ENCODE data around the gene SIRT2.
"Not testable (repeated sequence)": the region's sequence is repeated elsewhere in the genome, so short reads cannot be mapped to it uniquely, and the experiment has no call there.

The SIRT2 gene

DNA sequence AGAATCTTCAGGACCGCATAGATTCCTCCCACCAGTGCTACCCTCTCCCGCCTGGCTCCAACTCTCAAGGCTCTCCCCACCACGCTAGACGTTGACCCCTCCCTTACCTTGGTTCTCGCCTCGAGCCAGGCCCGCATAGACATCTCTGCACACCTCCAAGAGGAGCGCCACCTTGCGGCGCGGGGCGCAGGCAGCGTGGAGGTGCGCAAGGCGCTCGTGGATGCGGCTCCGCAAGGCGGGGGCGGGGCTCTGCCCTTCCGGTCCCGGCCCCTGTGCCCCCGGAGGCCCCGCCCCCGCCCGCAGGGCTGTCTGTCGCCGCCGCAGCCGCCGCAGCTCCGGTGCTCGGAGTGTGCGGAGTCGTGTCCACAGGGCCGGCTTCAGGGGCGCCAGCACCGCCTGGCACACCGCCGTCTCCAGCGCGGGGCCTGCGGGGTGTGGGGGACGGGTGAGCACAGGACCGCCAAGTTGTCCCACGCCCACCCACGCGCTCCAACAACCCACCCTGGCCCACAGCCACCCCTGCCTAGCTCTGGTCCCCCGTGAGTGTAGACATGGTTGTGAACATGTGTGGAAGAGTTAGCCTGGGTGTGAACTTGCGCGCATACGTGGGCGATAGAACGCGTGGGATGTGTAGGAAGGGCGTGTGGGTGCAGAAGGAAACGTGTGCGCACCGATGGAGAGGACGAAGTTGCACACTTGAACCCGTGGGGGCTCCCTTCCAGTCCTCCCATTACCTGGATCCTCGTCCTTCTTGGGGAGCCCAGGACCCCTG lies 29.4 kb downstream of the SIRT2 start:
- FAIRE-seq (no peak), DNase-seq (ENCODE audit: insufficient read length, low spot score) (peak; percentile 87)
- TF ChIP-seq CTCF (IDR thresholded peaks at IDR 0.05; ENCODE audit: insufficient read depth, missing control alignments), result peak; percentile 78

- FAIRE-seq, result no peak
- no peak for DNase-seq (ENCODE audit: insufficient read length, low spot score)
These were observed 30.1 kb downstream of the SIRT2 start for GRCh38 chr19:38869160-38869835.

GRCh38 chr19:38868551-38868950 lies 30.9 kb downstream of the SIRT2 start:
- TF ChIP-seq CTCF (IDR thresholded peaks at IDR 0.05; ENCODE audit: insufficient read depth, missing control alignments), result no peak
- no peak for FAIRE-seq
- no peak for DNase-seq (ENCODE audit: insufficient read length, low spot score)

More at GRCh38 chr19:38869160-38869835, 30.1 kb downstream of the SIRT2 start:
- no peak for TF ChIP-seq CTCF (IDR thresholded peaks at IDR 0.05; ENCODE audit: insufficient read depth, missing control alignments)

GRCh38 chr19:38867171-38867780 lies 32.1 kb downstream of the SIRT2 start:
- DNase-seq (ENCODE audit: insufficient read length, low spot score) (no peak), FAIRE-seq (no peak)
- TF ChIP-seq CTCF (IDR thresholded peaks at IDR 0.05; ENCODE audit: insufficient read depth, missing control alignments), result no peak

GRCh38 chr19:38862321-38863059 lies 36.9 kb downstream of the SIRT2 start:
- FAIRE-seq (no peak), DNase-seq (ENCODE audit: insufficient read length, low spot score) (no peak)
- TF ChIP-seq CTCF (IDR thresholded peaks at IDR 0.05; ENCODE audit: insufficient read depth, missing control alignments), result no peak

GRCh38 chr19:38861368-38861767 lies 38.0 kb downstream of the SIRT2 start:
- no peak for DNase-seq (ENCODE audit: insufficient read length, low spot score)
- TF ChIP-seq CTCF (IDR thresholded peaks at IDR 0.05; ENCODE audit: insufficient read depth, missing control alignments), result no peak
- no peak for FAIRE-seq

DNA sequence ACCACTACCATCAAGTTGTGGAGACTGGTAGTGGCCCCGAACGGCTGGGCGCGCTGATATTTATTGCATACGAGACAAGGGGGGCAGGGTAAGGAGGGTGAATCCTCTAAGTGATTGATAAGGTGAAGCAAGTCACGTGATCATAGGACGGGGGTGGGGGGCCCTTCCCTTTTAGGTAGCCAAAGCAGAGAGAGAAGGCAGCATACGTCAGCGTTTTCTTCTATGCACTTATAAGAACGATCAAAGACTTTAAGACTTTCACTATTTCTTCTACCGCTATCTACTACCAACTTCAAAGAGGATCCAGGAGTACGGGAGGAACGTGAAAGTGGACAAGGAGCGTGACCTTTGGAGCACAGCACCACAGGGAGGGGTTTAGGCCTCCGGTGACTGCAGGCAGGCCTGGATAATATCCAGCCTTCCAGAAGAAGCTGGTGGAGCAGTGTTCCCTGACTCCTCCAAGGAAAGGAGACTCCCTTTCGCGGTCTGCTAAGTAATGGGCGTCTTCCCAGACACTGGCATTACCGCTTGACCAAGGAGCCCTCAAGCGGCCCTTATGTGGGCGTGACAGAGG lies 39.7 kb downstream of the SIRT2 start:
- DNase-seq (ENCODE audit: insufficient read length, low spot score); FAIRE-seq: not testable (repeated sequence)
